ENCODE data around the gene CNNM1.

Gene CNNM1

DNA sequence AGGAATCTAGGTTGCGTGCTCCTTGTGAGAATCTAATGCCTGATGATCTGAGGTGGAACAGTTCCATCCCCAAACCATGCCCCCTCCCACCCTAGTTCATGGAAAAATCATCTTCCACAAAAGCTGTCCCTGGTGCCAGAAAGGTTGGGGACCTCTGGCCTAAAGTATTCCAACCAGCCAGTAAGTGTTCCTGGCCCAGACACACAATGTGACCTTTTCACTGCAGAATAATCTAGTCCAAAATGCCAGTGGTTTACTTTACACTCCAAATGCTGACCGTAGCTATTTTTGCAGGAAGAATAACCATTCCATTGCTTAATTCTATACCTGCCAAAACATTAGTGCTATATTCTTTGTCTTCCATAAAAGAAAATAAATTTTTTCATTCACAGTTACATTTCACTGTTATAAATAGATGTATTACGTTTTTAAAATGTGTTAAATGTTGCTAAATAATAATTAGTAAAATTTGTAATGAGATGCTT lies 10.4 kb downstream of the CNNM1 start:
- TF ChIP-seq, protein P1, sequence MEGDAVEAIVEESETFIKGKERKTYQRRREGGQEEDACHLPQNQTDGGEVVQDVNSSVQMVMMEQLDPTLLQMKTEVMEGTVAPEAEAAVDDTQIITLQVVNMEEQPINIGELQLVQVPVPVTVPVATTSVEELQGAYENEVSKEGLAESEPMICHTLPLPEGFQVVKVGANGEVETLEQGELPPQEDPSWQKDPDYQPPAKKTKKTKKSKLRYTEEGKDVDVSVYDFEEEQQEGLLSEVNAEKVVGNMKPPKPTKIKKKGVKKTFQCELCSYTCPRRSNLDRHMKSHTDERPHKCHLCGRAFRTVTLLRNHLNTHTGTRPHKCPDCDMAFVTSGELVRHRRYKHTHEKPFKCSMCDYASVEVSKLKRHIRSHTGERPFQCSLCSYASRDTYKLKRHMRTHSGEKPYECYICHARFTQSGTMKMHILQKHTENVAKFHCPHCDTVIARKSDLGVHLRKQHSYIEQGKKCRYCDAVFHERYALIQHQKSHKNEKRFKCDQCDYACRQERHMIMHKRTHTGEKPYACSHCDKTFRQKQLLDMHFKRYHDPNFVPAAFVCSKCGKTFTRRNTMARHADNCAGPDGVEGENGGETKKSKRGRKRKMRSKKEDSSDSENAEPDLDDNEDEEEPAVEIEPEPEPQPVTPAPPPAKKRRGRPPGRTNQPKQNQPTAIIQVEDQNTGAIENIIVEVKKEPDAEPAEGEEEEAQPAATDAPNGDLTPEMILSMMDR (IDR thresholded peaks at IDR 0.05; ENCODE audit: control insufficient read depth, insufficient read depth, low read depth, low read length, missing control alignments), result no peak
- H3K4me3 ChIP-seq (ENCODE audit: control insufficient read depth, low read depth, low read length), result no peak overlapping the region
- DNase-seq (ENCODE audit: low read depth), result no peak

DNA sequence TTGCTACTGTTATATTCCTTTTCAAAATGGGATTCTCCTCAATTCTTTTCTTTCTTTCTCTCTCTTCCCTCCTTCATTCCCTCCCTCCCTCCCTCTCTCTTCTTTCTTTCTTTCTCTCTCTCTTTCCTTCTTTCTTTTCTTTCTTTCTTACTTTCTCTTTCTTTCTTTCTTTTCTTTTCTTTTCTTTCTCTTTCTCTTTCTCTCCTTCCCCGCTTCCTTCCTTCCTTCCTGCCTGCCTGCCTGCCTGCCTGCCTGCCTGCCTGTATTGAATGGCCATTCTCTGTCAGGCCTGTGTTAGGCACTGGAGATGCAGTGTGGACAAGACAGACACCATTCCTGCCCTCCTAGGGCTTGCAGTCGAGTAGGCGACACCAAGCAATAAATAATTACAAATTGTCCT lies 11.5 kb downstream of the CNNM1 start:
- H3K4me3 ChIP-seq (ENCODE audit: control insufficient read depth, low read depth, low read length), result no peak overlapping the region
- no peak for DNase-seq (ENCODE audit: low read depth)
- TF ChIP-seq, protein P1 (IDR thresholded peaks at IDR 0.05; ENCODE audit: control insufficient read depth, insufficient read depth, low read depth, low read length, missing control alignments), result no peak

DNA sequence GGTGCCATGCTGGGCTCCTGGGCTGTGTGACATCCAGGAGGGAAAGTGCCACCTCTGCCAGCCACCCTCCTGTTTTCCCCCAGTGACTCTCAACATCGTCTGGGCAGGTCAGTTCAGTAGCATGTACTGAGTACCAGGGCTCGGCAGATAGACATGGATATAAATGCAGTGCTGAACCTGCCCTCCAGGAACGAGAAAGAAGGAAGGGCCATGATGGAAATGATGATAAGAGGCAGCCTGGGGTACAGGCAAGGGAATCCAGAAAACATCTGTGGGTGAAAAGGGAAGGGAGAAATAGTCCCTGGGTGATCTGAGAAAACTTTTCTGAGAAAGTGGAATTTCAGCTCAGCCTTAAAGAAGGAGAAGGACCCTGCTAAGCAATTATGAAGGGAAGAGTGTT lies 12.1 kb downstream of the CNNM1 start:
- TF ChIP-seq, protein P1 (IDR thresholded peaks at IDR 0.05; ENCODE audit: control insufficient read depth, insufficient read depth, low read depth, low read length, missing control alignments), result no peak
- no peak overlapping the region for H3K4me3 ChIP-seq (ENCODE audit: control insufficient read depth, low read depth, low read length)
- no peak for DNase-seq (ENCODE audit: low read depth)

DNA sequence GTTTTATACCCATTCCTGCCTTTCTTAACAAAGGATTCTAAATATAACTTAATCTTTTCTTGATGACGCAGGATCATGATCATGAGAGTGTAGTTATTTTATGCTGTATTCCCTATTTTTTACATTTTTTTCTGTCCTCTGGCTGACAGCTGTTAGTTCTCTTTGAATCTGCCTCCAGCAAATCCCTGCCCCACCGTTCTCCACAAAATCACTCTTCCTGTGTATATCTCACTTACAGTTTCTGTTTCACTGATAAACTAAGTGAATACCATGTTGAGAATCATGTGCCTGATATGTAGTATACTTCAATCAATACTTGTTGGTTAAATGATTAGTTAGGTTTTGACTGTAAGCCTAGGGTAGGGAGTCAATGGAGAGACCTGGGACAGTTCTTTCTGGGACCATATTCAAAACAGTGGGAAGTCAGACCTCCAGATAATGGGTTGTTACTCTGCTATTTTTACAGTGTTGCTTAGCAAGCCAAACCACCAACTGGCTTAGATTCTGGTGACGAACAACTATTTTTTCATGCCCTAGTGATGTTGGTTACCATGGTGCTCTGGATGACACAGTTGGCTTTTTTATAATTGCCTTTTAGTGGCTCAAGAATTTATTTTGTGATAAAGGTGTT lies 12.8 kb downstream of the CNNM1 start:
- DNase-seq (ENCODE audit: low read depth), result no peak
- no peak overlapping the region for H3K4me3 ChIP-seq (ENCODE audit: control insufficient read depth, low read depth, low read length)
- TF ChIP-seq, protein P1 (IDR thresholded peaks at IDR 0.05; ENCODE audit: control insufficient read depth, insufficient read depth, low read depth, low read length, missing control alignments), result no peak

DNA sequence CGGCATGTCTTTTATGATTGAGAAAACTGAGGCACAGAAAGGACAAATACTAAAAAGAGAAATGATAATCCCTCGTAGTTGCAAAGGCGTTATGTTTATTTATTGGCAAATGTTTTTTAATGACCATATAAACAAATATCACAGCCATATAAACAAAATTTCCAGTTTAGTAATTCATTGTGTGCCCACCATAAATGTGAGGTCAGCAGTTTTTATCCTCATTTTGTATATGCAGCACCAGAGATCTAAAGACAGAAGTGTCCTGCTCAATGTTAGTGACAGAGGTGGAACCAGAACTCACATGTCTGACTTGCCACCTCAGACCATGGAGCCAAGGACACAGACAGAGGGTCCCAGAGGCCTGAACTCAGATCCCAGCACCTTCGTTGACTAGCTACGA lies 14.1 kb downstream of the CNNM1 start:
- TF ChIP-seq, protein P1 (IDR thresholded peaks at IDR 0.05; ENCODE audit: control insufficient read depth, insufficient read depth, low read depth, low read length, missing control alignments), result no peak

DNA sequence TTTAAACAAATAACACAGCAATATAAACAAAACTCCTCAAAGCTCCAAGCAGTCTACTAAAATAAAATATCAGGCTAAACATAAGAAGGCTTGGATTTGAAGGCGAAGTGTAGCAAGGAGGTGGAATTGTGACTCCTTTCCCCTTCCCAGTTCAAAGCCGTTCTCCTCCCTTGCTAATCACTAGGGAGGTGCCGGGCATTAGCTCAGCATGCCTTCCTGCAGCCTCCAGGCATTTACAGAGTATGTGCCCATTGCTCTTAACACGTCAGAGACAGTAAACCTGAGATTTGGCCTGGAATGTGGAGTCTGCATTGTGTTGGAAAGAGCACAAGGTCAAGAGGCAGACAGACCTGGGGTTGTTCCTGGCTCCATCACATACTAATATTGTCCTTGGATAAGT lies 15.6 kb downstream of the CNNM1 start:
- TF ChIP-seq, protein P1 (IDR thresholded peaks at IDR 0.05; ENCODE audit: control insufficient read depth, insufficient read depth, low read depth, low read length, missing control alignments), result no peak
- H3K4me3 ChIP-seq (ENCODE audit: control insufficient read depth, low read depth, low read length), result no peak overlapping the region
- DNase-seq (ENCODE audit: low read depth), result no peak

More for the DNA sequence above, 14.1 kb downstream of the CNNM1 start:
- no peak for DNase-seq (ENCODE audit: low read depth)
- H3K4me3 ChIP-seq (ENCODE audit: control insufficient read depth, low read depth, low read length), result no peak overlapping the region

All from AG09309 (cell line).